MCF 10A (cell line): ENCODE data around the gene PGBD5. TPM values are rescaled to one million over a fixed set of nuclear protein-coding genes. Genes with fewer than 3 reads are reported as not detected.

Experiments
- BruUV-seq: library from RNA; stranded (reverse); fragments of 400-500 nt; replicated peaks from 2 replicates; lab custom pipeline; 2021; lab: Mats Ljungman, UMichigan
- CTCF ChIA-PET: fragments of 300-600 bp; sonication (Branson Sonifier 250); formaldehyde crosslinking; extraction: SDS; loops from one replicate; lab custom pipeline; 2021; ENCODE audit warnings: antibody characterized with exemption, inconsistent platforms; lab: Yijun Ruan, JAX
- POLR2A ChIA-PET: fragments of 300-600, 350-650 bp; sonication (Branson Sonifier 250); formaldehyde crosslinking; extraction: SDS; loops from one replicate; lab custom pipeline; 2020; ENCODE audit warnings: antibody characterized with exemption, inconsistent platforms; lab: Yijun Ruan, JAX
- DNase-seq: peaks from one replicate; pipeline ENCODE4 v3.0.0-alpha.2; 2018; ENCODE audit not compliant: unreplicated experiment
- H3K27ac Mint-ChIP-seq: one replicate; pipeline ENCODE4 v1.8.0; 2022; ENCODE audit warnings: mild to moderate bottlenecking, low read depth, mixed read lengths; ENCODE audit not compliant: unreplicated experiment
- H3K27me3 Mint-ChIP-seq: one replicate; pipeline ENCODE4 v1.8.0; 2022; ENCODE audit warnings: mixed read lengths; ENCODE audit not compliant: insufficient read depth, unreplicated experiment
- H3K36me3 Mint-ChIP-seq: one replicate; pipeline ENCODE4 v1.8.0; 2022; ENCODE audit warnings: mild to moderate bottlenecking, moderate library complexity, mixed read lengths; ENCODE audit not compliant: insufficient read depth, unreplicated experiment
- H3K4me1 Mint-ChIP-seq: one replicate; pipeline ENCODE4 v1.8.0; 2022; ENCODE audit warnings: mixed read lengths; ENCODE audit not compliant: insufficient read depth, unreplicated experiment
- H3K4me3 Mint-ChIP-seq: one replicate; pipeline ENCODE4 v1.8.0; 2022; ENCODE audit warnings: mild to moderate bottlenecking, moderate library complexity, mixed read lengths; ENCODE audit not compliant: unreplicated experiment
- H3K9me3 Mint-ChIP-seq: one replicate; pipeline ENCODE4 v1.8.0; 2022; ENCODE audit warnings: mixed read lengths; ENCODE audit not compliant: unreplicated experiment
- intact Hi-C: fragments of 100-400 bp; cut with micrococcal nuclease; formaldehyde crosslinking; loops from 2 replicates; pipeline ENCODE4 v1.14.1; 2022
- total RNA-seq: library from RNA; stranded (reverse); gene quantifications from 2 replicates; pipeline ENCODE4 v1.2.3, GENCODE V29; 2022
- TF ChIP-seq, protein P1 (sequence below): fragments of 200-600 bp; IDR thresholded peaks from one replicate; pipeline ENCODE4 v1.8.0; 2022; ENCODE audit warnings: antibody characterized with exemption, mild to moderate bottlenecking; ENCODE audit not compliant: unreplicated experiment

The PGBD5 gene
- total RNA-seq, 1 experiment from 2014 or later: 1.2 TPM

DNA sequence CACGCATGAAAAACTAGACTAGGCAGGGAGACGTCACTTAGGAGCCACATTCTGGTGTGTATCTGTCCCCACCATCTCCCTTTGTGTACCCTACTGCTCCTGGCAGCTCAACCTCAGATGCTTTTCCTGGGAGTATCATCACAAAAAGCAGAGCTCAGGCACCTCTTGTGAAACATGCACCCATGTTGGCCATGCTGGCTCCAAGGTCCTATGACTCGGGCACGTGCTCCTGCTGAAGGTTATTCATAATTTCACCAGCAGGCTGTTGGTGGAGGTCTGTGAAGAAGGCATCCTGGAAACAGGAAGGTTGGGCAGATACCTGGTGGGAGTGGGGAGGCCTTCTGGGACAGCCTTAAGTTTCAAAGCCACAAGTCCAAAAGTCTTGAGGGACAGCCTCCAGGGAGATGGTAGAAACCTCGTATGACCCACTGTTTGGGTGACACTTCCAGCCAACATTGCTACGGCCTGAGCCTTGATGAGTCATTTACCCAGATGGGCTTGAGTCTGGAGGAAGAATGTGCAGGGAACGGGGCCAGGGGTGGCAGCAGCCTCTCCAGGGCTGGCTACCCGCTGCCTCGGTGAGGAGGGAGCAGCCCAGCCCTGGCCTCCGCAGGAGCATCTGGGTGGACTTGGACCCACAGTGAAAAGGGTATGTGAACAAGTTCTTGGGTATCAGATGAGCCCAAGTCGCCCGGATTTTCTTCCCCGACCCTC is 75.8 kb downstream of the PGBD5 start:
- POLR2A ChIA-PET: no interaction called here
- Mint-ChIP-seq H3K4me1 (peaks cover 5% of the 10 kb centered on the region), H3K27me3 (no peaks in the 10 kb centered on the region), H3K9me3 (no peaks in the 10 kb centered on the region), H3K4me3 (no peak overlapping the region), H3K36me3 (no peaks in the 10 kb centered on the region), H3K27ac (no peak overlapping the region)
- intact Hi-C loops: no loop called here
- BruUV-seq: no TSS peak
- CTCF ChIA-PET: no interaction called here
- peak; percentile 73 for DNase-seq
- TF ChIP-seq, protein P1, sequence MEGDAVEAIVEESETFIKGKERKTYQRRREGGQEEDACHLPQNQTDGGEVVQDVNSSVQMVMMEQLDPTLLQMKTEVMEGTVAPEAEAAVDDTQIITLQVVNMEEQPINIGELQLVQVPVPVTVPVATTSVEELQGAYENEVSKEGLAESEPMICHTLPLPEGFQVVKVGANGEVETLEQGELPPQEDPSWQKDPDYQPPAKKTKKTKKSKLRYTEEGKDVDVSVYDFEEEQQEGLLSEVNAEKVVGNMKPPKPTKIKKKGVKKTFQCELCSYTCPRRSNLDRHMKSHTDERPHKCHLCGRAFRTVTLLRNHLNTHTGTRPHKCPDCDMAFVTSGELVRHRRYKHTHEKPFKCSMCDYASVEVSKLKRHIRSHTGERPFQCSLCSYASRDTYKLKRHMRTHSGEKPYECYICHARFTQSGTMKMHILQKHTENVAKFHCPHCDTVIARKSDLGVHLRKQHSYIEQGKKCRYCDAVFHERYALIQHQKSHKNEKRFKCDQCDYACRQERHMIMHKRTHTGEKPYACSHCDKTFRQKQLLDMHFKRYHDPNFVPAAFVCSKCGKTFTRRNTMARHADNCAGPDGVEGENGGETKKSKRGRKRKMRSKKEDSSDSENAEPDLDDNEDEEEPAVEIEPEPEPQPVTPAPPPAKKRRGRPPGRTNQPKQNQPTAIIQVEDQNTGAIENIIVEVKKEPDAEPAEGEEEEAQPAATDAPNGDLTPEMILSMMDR: no peak

DNA sequence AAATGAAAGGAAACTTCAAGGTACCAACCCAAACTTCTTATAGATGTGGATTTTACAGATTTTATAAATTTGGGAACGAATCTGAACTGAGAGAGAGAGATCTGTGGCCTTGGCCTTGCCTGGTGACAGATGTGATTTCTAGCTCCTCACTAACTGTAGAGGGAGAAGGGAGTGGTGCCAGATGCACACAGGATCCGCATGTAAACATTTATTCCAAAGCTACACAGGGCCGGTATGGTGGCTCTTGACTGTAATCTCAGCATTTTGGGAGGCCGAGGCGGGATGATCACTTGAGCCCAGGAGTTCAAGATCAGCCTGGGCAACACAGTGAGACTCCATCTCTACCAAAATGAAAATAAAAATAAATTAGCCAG is 77.1 kb downstream of the PGBD5 start:
- H3K4me1 Mint-ChIP-seq: peaks cover 5% of the 10 kb centered on the region
- POLR2A ChIA-PET: no interaction called here
- no peak overlapping the region for H3K4me3 Mint-ChIP-seq
- no peak overlapping the region for H3K27ac Mint-ChIP-seq
- no peak for DNase-seq
- TF ChIP-seq, protein P1: no peak
- intact Hi-C loops: no loop called here
- no peaks in the 10 kb centered on the region for H3K9me3 Mint-ChIP-seq
- no peaks in the 10 kb centered on the region for H3K27me3 Mint-ChIP-seq
- CTCF ChIA-PET: interaction anchor here (0.6 kb wide), 1 partner anchor 590 kb away, joined by 3 read pairs; no protein-coding TSS in a partner anchor
- no TSS peak for BruUV-seq
- no peaks in the 10 kb centered on the region for H3K36me3 Mint-ChIP-seq

DNA sequence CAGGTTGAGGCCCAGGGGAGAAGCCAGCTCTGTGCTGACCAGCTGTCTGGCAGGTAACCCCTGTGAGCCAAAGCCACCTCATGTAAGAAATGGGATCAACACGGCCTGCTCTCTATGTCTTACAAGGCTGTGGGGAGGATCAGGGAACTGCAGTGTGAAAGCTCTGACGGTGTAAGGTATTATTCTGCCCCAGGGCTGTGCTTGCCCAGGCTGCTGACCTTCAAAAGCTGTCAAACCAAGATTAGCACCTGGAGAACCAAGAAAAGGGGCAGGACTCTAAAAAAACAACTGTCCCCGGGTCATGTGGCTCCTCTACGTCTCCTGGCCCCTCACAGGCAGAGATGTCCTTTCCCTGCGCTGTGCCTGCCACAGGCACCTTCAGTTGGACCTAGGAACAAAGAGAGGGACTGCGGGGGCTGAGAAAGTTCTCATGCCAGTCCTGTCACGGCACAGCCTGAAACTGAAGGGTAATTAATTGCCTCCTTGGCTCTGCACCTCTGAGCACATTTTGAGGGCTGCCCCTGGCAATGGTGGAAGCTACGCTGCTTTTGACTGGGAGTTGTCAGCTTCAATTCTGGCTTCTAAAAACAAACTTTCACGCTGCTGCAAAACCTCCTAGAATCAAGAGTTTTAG is 77.6 kb downstream of the PGBD5 start:
- H3K36me3 Mint-ChIP-seq: no peaks in the 10 kb centered on the region
- no peaks in the 10 kb centered on the region for H3K27me3 Mint-ChIP-seq
- TF ChIP-seq, protein P1: no peak
- ChIA-PET POLR2A (no interaction called here), CTCF (interaction anchor here (0.7 kb wide), 1 partner anchor 15 kb away, joined by 3 read pairs; no protein-coding TSS in a partner anchor)
- no peak overlapping the region for H3K4me3 Mint-ChIP-seq
- no peaks in the 10 kb centered on the region for H3K9me3 Mint-ChIP-seq
- BruUV-seq: no TSS peak
- H3K4me1 Mint-ChIP-seq: peaks cover 5% of the 10 kb centered on the region
- no peak for DNase-seq
- H3K27ac Mint-ChIP-seq: no peak overlapping the region
- intact Hi-C loops: no loop called here

DNA sequence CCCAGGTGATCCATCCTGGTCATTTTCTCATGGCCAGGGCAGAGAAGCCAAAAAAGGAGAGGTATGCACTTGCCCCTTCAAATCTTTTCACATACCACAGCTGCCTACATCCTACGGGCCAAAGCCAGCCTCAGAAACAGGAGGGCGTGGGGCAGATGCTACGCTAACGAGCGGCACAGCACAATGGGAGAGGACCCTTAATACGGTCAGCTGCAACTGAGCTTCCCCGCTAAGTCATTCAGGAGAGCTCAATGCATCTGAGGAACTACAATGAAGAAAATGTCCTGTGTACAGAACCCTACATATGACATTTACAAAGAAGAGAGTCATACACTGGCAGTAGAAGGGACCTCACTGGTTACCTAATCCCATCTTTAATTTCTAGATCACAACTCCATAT is 78.2 kb downstream of the PGBD5 start:
- Mint-ChIP-seq H3K4me1 (peaks cover 5% of the 10 kb centered on the region), H3K4me3 (no peak overlapping the region), H3K27me3 (no peaks in the 10 kb centered on the region), H3K27ac (no peak overlapping the region), H3K9me3 (no peaks in the 10 kb centered on the region), H3K36me3 (no peaks in the 10 kb centered on the region)
- ChIA-PET POLR2A (interaction anchor here (0.6 kb wide), 1 partner anchor 43 kb away, joined by 4 read pairs; no protein-coding TSS in a partner anchor), CTCF (interaction anchor here (0.7 kb wide), 1 partner anchor 14 kb away, joined by 3 read pairs; no protein-coding TSS in a partner anchor)
- TF ChIP-seq, protein P1: no peak
- no TSS peak for BruUV-seq
- intact Hi-C loops: no loop called here
- no peak for DNase-seq
